MM.1S (cell line): ENCODE measurements around the gene ZNF101.

Experiments
- CTCF ChIP-seq: fragments of 300-600 bp; sonication (generic); IDR thresholded peaks from 2 replicates; pipeline ENCODE4 v1.5.1; 2016; ENCODE audit warnings: antibody characterized with exemption, low read length, mixed read lengths
- EZH2 ChIP-seq: fragments of 300-600 bp; sonication (generic); optimal IDR thresholded peaks from 2 replicates; pipeline ENCODE3; 2017; ENCODE audit warnings: low read depth, mild to moderate bottlenecking, antibody characterized with exemption, low read length, mixed read lengths
- EZH2phosphoT487 ChIP-seq: fragments of 300-600 bp; sonication (generic); IDR thresholded peaks from 2 replicates; pipeline ENCODE4 v1.6.1; 2018; ENCODE audit warnings: antibody characterized with exemption, low read length

- TF ChIP-seq CTCF (no peak), EZH2 (no peak), EZH2phosphoT487 (no peak)
Observed at GRCh38 chr19:19631346-19631745, 37.3 kb upstream of the ZNF101 start.
